C4-2B (cell line): ENCODE measurements around the gene DYNLT5.

Source experiments
- CTCF ChIP-seq: fragments of 450-650 bp; conservative IDR thresholded peaks from 2 replicates; pipeline ENCODE4 v1.5.1; 2017; ENCODE audit warnings: mild to moderate bottlenecking
- ZFX ChIP-seq: fragments of 450-650 bp; IDR thresholded peaks from 2 replicates; pipeline ENCODE4 v1.6.1; 2017

DNA sequence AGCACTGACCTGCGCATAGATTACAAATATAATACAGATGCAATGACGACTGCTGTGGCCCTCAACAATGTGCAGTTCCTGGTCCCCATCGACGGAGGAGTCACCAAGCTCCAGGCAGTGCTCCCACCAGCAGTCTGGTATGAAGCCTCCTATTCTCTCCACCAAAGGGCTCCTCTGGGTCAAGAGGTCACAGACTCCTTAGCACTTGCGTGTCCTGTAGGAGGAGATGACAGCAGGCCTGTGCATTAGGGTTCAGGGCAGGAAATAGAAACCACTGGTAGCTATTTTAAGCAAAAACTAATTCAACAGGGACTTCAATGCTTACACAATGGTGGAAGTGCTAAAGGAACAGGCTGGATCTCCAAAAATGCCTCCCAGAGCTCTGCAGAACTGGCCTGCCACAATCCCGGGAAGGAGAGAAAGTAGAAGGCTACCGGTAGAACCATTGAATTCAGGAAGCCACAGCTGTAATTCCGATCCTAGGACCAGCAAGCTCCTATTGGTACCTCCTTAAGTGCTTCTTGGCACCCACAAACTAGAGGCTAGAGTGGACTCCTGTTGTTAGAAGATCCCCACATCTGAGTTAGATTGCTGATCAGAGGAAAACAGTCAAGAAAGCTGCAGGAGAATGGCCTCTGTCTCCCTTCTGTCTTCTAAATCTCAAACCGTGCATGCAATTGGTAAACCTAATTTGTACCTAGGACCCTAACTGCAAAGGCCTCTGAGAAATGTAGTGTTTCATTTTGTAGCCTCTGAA is 12.7 kb upstream of the DYNLT5 start:
- no peak for TF ChIP-seq CTCF
- TF ChIP-seq ZFX = no peak
